ENCODE results near the gene MAPKAPK2.
A peak's percentile ranks its signal among the peaks of the same experiment; 100 is the strongest.
"Not testable (repeated sequence)": the region's sequence is repeated elsewhere in the genome, so short reads cannot be mapped to it uniquely, and the experiment has no call there.

The MAPKAPK2 gene

DNA sequence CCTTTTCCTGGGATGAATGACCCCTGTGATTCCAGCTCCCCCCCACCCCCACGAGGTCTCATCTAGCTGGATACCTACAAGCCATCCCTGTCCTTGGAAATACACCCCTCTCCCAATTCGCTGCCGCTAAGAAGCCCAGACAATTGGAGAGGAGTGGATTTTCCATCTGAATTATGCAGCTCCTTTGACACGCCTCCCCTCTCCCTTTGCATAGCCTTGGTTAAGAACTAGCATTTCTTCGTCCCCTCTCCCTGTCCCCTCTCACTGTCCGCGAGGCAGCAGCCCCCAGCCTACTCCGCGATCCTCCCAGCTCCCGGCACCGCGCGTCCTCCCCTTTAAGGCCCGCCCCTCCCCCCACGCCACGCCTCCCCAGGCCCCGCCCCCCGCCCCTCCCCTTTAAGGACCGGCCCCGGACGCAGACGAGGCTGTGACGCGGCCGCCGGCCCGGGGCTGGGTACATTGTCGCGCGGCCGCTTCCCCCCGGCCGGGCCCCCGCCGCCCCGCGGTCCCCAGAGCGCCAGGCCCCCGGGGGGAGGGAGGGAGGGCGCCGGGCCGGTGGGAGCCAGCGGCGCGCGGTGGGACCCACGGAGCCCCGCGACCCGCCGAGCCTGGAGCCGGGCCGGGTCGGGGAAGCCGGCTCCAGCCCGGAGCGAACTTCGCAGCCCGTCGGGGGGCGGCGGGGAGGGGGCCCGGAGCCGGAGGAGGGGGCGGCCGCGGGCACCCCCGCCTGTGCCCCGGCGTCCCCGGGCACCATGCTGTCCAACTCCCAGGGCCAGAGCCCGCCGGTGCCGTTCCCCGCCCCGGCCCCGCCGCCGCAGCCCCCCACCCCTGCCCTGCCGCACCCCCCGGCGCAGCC is at the start of gene MAPKAPK2:
Gene MAPKAPK2 (plus strand): TSS at position 428 of the 856 bp plus-strand sequence. CDS start 325 bp downstream, at position 753.
- peak; percentile 92 for DNase-seq (ENCODE audit: low spot score)

DNA sequence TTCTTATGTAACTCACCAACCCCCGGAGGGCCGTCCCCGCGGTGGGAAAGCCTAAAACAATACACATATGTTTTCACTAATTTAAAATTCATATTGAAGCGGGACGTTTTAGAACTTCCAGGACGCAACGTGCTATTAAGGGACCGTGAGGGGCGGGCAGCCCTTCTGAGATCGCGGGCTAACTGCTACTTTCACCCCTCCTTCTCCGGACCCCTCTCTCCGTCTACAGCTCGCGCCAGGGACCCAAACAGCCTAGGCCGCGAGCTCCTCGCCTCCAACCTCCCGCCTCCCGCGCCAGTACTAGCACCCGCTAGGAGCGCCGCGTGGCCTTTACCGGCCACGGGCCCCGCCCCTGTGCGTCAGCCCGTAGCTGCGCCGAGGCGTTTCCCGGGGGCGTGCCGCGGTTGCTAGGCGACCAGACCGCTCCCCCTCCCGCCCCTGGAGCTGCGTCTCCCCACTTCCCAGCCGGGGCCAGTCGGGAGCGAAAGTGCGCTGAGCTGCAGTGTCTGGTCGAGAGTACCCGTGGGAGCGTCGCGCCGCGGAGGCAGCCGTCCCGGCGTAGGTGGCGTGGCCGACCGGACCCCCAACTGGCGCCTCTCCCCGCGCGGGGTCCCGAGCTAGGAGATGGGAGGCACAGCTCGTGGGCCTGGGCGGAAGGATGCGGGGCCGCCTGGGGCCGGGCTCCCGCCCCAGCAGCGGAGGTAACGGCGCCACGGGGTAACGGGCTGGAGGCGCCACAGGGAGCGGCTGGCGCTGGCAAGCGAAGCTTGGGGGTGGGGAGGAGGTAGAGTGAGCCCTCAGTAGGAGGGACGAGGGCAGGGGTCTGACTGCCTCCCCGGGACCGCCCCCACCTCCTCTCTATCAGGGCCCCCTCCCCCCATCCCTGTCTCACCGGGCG is 49.4 kb upstream of the MAPKAPK2 start, which contains the start of gene DYRK3:
Gene DYRK3 (plus strand): TSS at position 457 of the 898 bp plus-strand sequence. CDS start 168 bp downstream, at position 625.
- peak; percentile 94 for DNase-seq (ENCODE audit: low spot score)

DNA sequence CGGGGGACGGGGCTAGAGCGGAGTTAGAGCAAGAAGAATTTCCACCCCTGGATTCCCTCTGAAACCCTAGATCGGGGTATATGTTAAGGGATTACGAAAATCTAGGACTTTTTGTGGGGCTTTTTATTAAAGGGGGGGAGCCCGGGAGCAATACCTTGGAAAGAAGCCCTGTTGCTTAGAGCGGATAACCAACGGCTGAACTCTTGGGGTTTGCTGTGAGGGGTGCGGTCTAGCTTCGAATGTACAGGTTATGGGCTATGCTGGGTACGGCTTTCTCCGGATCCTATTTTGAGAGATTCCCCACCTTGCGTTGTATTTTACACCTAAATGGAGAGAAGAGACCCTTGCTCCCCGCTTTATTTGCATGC is 48.7 kb upstream of the MAPKAPK2 start:
- DNase-seq (ENCODE audit: low spot score), result no peak

DNA sequence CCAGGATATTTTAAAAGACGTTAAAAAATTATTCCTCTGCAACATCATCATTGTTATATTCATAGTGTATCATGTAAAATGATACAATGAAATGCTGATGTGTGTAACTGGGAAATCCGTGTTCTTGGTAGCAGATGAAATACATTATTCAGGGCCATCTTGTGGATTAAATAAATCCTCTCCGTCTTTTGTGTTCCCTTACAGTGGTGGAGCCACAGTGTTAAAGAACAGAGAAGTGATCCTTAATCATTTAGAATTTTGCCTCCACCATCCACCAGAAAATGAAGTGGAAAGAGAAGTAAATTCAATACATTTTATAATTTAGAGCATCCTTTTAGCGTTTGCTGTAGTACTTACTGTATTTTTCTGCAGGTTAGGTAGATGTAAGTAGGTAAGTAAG is 48.0 kb upstream of the MAPKAPK2 start:
- DNase-seq (ENCODE audit: low spot score), result no peak

- no peak for DNase-seq (ENCODE audit: low spot score)
Observed at GRCh38 chr1:206637605-206638004, 47.1 kb upstream of the MAPKAPK2 start.

DNA sequence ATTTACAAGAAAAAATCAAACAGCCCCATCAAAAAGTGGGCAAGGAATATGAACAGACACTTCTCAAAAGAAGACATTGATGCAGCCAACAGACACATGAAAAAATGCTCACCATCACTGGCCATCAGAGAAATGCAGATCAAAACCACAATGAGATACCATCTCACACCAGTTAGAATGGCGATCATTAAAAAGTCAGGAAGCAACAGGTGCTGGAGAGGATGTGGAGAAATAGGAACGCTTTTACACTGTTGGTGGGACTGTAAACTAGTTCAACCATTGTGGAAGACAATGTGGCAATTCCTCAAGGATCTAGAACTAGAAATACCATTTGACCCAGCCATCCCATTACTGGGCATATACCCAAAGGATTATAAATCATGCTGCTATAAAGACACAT is 42.6 kb upstream of the MAPKAPK2 start:
- DNase-seq (ENCODE audit: low spot score), result not testable (repeated sequence)

GRCh38 chr1:206643118-206643698 is 41.5 kb upstream of the MAPKAPK2 start:
- no peak for DNase-seq (ENCODE audit: low spot score)

GRCh38 chr1:206646504-206646903 is 38.2 kb upstream of the MAPKAPK2 start:
- DNase-seq (ENCODE audit: low spot score), result no peak

GRCh38 chr1:206647224-206647623 is 37.5 kb upstream of the MAPKAPK2 start:
- no peak for DNase-seq (ENCODE audit: low spot score)

DNA sequence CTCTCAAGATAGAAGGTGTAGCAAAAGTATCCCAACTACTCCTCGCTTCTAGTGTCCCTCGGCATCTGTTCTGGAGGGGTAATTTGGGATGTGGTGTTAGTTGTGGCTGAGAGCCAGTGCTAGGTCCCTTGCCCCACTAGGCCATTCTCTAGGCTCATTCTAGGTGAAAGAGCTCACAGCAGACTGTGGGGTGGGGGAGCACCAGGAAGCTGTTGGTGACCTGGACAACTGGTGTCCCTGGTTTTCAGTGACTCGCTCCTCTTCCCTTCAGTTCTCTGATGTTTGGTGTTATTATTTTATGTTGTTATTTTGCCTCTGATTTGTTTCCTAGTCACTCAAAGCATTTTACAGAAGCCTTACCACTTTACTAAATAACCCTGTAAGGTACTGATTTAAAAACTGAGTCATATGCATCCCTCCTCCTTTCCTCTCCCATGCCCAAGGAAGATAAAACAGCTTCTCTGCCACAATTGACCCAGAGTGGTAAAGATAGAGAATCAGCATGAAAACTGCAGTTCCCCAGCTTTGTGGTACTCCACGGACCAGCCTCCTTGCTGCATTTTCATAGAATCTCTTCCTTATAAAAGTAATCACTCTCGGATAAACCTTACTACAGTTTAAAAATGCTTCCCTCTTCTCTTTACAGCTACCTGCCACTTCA is 35.3 kb upstream of the MAPKAPK2 start:
- no peak for DNase-seq (ENCODE audit: low spot score)

- no peak for DNase-seq (ENCODE audit: low spot score)
Observed at GRCh38 chr1:206651014-206651413, 33.7 kb upstream of the MAPKAPK2 start.

GRCh38 chr1:206651958-206652890 is 32.5 kb upstream of the MAPKAPK2 start:
- DNase-seq (ENCODE audit: low spot score), result no peak

DNA sequence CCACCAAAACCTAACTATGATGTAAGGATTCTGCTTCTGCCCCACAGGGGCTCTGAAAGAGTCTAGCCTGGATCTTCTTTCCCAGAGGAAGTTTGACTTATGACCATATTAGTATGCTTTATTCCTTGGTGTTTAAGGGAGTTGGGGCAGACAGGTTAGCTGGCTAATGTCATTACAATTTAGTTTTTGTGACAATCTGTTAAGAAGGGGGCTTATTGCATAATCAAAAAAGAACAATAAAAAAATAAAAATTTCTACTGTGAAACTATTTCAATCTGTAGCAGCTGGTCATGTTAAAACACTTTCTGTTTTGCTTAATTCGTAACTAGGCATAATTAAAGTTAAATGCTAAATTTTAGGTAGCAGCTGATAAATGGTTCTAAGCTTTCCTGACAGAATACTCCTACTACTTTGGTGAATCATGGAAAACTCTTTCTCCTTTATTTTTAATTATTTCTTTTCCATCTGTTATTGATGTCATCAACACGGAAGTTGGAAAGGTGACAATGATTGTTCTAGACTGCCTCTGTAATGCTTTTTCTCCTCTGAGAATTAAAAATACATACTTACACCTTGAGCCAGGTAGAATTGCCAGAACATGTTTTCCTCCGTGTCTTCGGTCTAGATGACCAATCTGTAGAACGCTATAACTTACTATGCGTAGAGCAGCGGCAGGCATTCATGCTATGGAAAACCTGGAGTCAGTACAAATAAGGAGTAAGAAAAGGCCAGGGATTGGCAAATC is 30.8 kb upstream of the MAPKAPK2 start:
- DNase-seq (ENCODE audit: low spot score), result no peak

DNA sequence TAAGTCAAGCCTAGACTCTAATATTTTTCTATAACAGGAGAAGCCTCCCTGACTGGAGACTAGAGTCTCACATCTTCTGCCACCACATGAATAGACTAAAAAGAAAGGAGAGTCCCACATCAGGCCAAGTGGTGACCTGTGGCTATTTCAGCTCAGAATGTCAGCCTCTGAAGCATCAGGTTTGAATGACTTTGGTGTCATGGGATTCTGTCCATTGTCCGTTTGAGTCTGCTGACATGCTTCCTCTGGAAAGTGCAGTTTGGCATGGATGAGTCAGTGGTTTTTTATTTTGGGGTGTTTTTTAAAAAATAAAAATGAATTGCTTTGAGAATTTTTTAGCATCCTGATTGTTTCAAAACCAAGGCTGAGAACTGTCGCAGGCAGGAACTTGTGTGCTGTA is 29.9 kb upstream of the MAPKAPK2 start:
- DNase-seq (ENCODE audit: low spot score), result no peak

DNA sequence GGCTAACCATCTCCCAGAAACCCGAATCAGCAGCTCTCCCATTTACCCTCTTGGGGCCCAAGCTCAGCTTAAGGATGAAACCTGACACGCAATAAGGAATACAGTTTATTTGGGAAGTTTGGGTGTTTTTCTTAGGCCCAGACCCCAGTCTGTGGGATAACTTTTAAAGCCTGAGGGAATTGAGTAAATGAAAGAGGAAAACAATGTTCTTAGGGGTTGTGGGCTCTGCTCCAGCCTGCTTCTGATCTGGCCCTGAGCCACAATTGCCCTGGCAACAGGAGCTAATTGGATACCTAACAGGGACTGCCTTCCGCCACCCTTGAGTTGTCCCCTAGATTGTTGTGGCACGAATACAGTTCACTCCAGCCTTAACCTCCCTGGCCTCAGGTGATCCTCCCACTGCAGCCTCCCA is 29.2 kb upstream of the MAPKAPK2 start:
- no peak for DNase-seq (ENCODE audit: low spot score)

- DNase-seq (ENCODE audit: low spot score), result no peak
Observed at GRCh38 chr1:206656936-206657335, 27.8 kb upstream of the MAPKAPK2 start.

- DNase-seq (ENCODE audit: low spot score), result no peak
Observed at GRCh38 chr1:206657751-206658150, 27.0 kb upstream of the MAPKAPK2 start.

DNA sequence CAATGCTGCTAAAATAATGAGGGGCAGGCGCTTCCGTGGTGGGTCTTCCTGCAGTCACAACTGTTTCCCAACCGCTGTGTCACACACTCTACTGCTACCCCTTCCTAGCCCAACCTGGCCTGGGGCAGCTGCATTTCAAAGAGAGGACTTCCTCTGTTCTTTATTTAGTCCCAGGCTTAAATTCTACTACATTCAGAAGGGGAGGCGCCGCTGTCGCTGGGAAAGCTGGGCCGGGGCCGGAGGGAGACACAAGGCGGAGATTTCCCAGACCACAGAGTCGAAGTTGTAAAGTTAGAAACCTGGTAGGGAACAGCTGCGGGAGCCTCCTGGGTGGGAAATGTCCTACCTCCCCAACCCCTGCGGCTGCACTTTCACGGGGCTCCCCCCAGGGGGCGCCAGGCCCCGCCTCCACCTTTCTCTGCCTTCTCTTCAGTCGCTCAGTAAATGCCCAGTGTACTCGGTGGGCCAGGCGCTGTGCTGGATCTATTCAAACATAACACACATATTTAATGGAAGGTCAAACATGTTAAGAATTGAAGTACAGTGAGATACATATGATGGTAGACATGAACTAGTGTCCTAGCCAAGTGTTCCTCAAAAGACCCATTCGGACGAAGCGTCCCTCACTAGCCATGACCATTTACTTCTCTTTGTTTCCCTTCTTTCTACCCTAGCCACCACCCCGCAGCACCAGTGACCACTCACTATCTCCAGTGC is 26.3 kb upstream of the MAPKAPK2 start:
- DNase-seq (ENCODE audit: low spot score), result peak; percentile 71

DNA sequence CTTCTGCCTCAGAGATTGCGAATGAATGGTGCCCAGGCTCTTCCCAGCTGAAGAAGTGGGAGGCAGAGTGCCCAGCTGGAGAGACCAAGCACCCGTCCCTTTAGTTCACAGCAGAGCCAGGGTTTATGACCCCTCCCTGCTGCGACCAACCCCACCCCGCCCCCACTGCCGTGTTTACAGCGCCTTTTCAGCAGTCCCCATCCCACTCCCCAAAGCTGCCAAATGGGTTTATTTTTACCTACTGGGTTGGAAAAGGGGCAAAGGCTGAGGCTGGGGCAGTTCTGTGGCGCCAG is 25.8 kb upstream of the MAPKAPK2 start:
- DNase-seq (ENCODE audit: low spot score), result no peak

GRCh38 chr1:206660136-206660535 is 24.6 kb upstream of the MAPKAPK2 start:
- no peak for DNase-seq (ENCODE audit: low spot score)

Data from left forelimb (tissue), 1 donor.